ENCODE measurements around the gene AKAP5.

The AKAP5 gene

GRCh38 chr14:64510825-64511671 lies 45.7 kb downstream of the AKAP5 start:
- TF ChIP-seq, protein P1, sequence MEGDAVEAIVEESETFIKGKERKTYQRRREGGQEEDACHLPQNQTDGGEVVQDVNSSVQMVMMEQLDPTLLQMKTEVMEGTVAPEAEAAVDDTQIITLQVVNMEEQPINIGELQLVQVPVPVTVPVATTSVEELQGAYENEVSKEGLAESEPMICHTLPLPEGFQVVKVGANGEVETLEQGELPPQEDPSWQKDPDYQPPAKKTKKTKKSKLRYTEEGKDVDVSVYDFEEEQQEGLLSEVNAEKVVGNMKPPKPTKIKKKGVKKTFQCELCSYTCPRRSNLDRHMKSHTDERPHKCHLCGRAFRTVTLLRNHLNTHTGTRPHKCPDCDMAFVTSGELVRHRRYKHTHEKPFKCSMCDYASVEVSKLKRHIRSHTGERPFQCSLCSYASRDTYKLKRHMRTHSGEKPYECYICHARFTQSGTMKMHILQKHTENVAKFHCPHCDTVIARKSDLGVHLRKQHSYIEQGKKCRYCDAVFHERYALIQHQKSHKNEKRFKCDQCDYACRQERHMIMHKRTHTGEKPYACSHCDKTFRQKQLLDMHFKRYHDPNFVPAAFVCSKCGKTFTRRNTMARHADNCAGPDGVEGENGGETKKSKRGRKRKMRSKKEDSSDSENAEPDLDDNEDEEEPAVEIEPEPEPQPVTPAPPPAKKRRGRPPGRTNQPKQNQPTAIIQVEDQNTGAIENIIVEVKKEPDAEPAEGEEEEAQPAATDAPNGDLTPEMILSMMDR (IDR thresholded peaks at IDR 0.05) = peak; percentile 96

GRCh38 chr14:64513271-64513670 lies 48.0 kb downstream of the AKAP5 start:
- TF ChIP-seq, protein P1 (IDR thresholded peaks at IDR 0.05) = no peak

DNA sequence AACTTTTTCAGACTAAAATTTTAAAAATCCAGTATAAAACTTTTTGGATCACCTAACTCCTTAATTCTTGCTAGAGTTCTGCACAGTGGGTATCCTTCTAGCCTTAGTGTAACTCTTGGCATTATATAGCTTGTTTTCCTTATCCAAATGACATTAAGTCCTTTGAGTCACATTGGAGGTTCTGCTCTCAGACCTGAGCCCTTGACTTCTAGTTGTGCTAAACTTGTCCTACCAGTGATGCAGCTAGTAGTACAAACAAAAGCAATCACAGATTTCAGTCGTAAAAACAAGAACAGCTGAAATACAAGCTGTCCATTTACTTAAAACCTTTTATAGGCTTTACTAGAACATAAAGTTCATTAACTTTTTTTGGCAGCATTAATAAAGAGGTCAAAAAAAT lies 49.8 kb downstream of the AKAP5 start:
- TF ChIP-seq, protein P1 (IDR thresholded peaks at IDR 0.05) = no peak

DNA sequence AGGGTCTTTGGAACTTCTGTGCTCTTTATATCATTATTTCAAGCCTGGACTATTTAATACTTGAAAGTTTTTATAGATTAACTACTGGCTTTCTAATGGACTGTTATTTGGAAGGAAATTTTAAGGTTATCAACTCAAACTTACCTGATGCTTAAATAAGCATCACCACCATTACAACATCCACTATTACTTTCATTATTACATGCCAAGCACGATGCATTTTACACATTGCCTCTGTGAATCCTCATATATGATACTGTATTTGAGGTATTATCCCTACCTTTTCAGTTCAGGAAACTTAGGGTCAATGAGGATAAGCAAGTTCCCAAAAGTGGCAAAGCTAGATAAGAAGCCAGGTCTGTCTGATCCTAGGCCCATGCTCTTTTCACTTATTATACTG lies 51.7 kb downstream of the AKAP5 start:
- TF ChIP-seq, protein P1 (IDR thresholded peaks at IDR 0.05) = no peak

GRCh38 chr14:64518229-64518628 lies 52.9 kb downstream of the AKAP5 start:
- TF ChIP-seq, protein P1 (IDR thresholded peaks at IDR 0.05) = no peak

- TF ChIP-seq, protein P1 (IDR thresholded peaks at IDR 0.05) = no peak
Observed at GRCh38 chr14:64520699-64521098, 55.4 kb downstream of the AKAP5 start.

GRCh38 chr14:64522591-64523355 lies 57.5 kb downstream of the AKAP5 start:
- TF ChIP-seq, protein P1 (IDR thresholded peaks at IDR 0.05) = no peak

Data from LNCAP (cell line).